ENCODE data around the gene DYNC1LI1. TPM values are rescaled to one million over a fixed set of nuclear protein-coding genes. Genes with fewer than 3 reads are reported as not detected.

The DYNC1LI1 gene
- total RNA-seq = 46.7 and 53.7 TPM in 2 replicates

DNA sequence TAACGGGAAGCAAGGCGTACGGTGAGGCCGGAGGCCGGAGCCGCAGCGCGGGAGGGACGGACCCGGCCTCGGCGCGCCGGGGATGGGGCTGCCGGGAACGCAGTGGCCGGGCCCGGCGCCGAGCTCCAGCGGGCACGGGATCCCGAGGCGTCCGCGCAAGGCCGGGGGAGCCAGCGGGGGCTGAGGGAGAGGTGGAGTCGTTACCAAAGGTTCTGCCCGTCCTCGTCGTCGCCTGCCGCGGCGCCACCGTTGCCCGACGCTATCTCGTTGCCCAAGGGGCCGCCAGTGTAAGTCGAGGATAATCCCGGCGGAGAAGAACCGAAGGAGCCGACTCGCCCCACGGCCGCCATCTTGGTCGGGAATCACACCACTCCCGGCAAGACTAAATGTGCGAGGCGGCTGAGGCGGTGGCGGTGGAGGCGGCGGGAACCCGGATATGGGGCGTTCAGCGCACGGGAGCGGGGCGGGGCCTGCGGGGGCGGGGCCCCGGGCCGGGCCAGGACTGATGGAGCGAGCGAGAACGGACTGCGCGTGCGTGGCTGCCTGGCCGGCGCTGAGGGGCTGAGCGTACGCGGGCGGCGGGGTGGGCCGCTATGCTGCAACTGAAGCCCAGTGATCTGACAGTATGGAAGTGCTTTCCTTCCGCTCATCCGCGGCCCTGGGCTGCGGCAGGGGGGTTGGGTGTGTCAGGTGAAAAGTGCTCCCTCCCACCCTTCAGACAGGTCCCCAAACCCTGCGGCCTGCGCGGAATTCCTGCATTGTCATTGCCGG, at the start of gene DYNC1LI1:
TSS of gene DYNC1LI1 (minus strand) at position 438 of the 771 bp plus-strand sequence. CDS start at position 350, 88 bp downstream.
- DNase-seq (ENCODE audit: low read depth) = peak; percentile 62

DNA sequence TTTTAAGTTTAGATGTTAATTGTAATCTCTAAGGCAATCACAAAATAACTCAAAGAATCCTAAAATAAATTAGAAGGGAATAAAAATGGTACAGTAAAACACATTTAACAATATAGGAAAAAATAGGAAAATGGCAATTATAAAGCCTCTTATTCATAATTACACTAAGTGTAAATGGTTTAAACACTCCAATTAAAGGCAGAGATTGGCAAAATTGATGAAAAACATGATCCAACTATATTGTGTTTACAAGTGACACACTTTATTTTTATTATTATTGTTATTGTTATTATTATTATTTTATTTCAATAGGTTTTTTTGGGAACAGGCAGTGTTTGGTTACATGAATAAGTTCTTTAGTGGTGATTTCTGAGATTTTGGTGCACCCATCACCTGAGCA, 48.7 kb upstream of the DYNC1LI1 start:
- no peak for DNase-seq (ENCODE audit: low read depth)

- DNase-seq (ENCODE audit: low read depth) = no peak
These were observed 45.8 kb upstream of the DYNC1LI1 start for GRCh38 chr3:32616267-32616962.

GRCh38 chr3:32614956-32615355, 44.3 kb upstream of the DYNC1LI1 start:
- DNase-seq (ENCODE audit: low read depth) = no peak

DNA sequence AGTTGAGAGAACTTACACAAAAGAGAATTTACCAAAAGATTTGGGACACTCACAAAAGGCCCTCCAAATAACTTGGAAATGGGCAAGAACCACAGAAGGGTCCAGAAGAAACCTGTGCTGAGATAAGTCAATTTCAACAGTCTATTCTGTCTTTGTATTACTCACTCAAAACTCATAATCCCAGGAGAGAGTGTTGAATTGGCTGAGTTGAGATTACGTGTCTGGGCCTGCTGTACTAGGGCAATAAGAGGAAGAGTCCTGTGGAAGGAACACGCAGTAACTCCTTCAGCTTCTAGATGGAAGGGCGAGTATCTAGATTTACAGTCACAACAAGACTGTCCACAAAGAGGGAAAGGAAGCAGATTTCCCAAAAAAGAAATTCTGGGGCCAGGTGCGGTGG, 42.5 kb upstream of the DYNC1LI1 start:
- no peak for DNase-seq (ENCODE audit: low read depth)

GRCh38 chr3:32612547-32612946, 41.9 kb upstream of the DYNC1LI1 start:
- no peak for DNase-seq (ENCODE audit: low read depth)

- DNase-seq (ENCODE audit: low read depth) = no peak
These were observed 36.9 kb upstream of the DYNC1LI1 start for GRCh38 chr3:32607522-32607921.

DNA sequence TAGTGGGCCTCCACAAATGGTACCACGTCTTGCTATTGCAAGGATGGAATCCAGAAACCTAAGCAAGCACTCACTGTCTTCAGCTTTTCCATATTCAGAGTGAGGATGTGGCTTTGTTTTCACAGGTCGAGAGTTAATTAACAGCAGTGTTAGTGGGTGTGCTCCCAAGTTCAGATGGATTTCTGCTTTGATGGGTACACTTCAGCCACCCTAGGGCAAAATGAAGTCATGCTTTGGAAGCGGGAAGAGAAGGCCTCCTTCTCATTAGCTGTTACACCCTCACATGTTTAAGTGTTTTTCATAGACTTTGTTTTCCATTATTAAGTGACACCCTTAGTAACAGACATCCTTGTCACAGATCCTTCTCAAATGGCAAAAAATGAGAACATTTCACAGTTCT, 36.3 kb upstream of the DYNC1LI1 start:
- DNase-seq (ENCODE audit: low read depth) = peak; percentile 30

- DNase-seq (ENCODE audit: low read depth) = no peak
These were observed 35.6 kb upstream of the DYNC1LI1 start for GRCh38 chr3:32606277-32606676.

- DNase-seq (ENCODE audit: low read depth) = no peak
These were observed 32.4 kb upstream of the DYNC1LI1 start for GRCh38 chr3:32603064-32603463.

DNA sequence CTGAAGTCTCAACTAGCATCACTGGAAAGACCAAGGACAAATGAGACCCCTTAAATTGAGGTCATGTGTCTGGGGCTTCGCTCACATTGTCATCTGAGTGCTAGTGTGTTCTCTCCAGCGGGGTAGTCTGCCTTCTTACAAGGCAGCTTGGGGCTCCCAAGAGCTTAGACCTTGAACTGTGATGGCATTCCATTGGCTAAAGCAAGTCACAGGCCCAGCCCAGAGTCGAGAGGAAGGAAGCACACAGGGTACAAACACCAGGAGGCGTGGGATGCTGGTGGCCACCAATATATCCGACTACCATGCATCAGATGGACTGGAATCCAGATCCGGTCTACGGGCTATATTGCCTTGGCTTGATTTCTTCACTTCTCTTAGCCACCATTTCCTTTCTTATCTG, 31.5 kb upstream of the DYNC1LI1 start:
- no peak for DNase-seq (ENCODE audit: low read depth)

DNA sequence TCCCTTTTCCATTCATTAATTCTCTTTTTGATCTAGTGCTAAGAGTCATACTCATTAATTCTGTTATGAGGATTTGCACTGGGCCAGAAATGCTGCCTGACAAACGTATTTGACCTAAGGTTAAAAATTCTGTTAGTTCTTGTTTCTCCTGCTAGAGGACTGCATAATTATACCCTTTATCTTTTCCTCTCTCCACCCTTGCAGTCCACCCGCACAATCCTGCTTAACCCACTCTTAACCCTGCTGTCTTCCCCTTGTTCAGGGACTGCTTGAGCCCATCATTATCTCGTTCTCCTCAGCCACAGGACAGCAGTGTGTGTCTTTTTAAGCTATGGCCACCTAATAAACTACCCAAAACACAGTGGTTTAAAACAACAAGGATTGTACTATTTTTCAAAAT, 31.1 kb upstream of the DYNC1LI1 start:
- DNase-seq (ENCODE audit: low read depth) = no peak

GRCh38 chr3:32597656-32598055, 27.0 kb upstream of the DYNC1LI1 start:
- no peak for DNase-seq (ENCODE audit: low read depth)

GRCh38 chr3:32596909-32597369, 26.3 kb upstream of the DYNC1LI1 start:
- peak; percentile 32 for DNase-seq (ENCODE audit: low read depth)

GRCh38 chr3:32596282-32596908, 25.7 kb upstream of the DYNC1LI1 start:
- no peak for DNase-seq (ENCODE audit: low read depth)

- no peak for DNase-seq (ENCODE audit: low read depth)
These were observed 24.7 kb upstream of the DYNC1LI1 start for GRCh38 chr3:32595323-32595722.

DNA sequence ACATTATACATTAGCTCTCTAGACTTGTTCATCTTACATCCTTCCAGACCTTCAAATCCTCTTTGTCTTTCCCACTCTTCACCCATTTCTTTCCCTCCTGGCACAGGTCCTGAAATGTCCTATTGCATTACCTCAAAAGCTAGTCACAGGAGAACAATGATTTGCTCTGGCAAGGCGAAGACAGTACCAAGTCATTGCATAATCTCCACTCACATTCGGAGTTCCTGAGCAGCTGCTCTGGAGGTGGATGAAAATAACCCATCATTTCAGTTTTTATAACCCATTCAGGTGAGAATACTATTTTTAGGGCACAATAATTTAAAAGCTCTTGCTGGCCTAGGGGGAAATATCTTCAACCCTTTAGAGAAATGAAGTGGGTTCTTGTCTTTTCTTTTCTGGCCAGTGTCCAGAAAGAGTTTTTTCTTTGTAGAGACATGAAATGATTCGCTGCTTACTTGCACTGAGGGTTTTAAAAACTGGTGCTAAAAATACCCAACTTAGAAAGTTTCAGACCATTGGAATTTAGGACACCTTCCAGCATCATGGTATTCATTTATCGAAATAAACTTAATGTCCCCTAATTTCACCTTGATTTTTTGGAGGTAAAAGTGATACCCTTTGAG, 23.4 kb upstream of the DYNC1LI1 start:
- peak; percentile 65 for DNase-seq (ENCODE audit: low read depth)

GRCh38 chr3:32592696-32593353, 22.2 kb upstream of the DYNC1LI1 start:
- no peak for DNase-seq (ENCODE audit: low read depth)

DNA sequence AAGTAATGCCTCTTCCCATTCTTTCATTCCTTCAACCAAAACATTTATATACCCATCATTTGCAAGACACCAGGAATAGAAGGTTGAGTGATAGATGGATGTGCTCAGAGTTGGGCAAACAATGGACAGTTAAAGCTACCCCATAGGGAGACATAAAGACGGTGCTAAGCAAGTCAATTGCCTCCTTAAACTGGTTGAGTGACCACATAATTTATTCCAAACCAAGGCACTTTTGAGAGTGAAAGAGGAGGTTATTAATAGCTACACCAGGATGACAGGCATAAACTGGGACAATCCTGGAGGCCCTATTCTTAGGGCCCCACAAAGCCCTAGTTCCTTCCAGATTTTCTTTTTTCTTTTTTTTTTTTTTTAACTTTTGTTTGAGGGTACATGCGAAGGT, 21.4 kb upstream of the DYNC1LI1 start:
- DNase-seq (ENCODE audit: low read depth) = no peak

DNA sequence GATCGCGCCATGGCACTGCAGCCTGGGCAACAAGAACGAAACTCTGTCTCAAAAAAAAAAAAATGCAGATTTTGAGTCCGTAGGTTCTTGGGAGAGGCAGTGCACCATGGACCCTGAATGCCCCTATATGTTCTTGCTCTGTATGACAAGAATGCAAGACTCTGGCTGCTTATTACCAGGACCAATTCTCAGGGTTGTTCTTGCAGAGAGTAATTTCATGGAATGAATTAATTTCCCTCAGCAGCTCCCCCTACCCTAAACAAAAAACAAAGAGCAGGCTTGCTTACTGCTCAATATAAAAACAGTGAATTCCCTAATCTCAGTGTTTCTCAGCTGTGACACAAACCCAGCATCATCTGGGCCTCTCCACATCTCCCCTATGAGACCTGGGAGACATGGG, 20.5 kb upstream of the DYNC1LI1 start:
- no peak for DNase-seq (ENCODE audit: low read depth)

DNA sequence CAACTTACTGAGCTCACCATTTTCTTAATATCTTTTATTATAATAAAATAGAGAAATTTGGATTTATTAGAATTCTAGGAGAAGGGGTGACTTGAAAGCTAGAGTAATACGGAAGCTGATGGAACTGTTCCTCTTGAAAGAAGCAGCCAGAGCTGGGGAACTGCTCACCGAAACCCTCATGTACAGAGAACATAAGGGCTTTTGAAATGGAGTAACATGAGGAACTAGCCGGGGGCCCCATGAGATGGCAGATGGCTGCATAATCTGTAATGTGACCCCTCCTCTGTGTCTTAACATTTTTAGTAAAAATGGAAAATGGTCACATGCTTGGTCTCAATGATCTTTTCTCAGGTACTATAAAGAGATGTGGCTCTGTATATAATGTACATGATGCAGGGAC, 15.7 kb upstream of the DYNC1LI1 start:
- no peak for DNase-seq (ENCODE audit: low read depth)

DNA sequence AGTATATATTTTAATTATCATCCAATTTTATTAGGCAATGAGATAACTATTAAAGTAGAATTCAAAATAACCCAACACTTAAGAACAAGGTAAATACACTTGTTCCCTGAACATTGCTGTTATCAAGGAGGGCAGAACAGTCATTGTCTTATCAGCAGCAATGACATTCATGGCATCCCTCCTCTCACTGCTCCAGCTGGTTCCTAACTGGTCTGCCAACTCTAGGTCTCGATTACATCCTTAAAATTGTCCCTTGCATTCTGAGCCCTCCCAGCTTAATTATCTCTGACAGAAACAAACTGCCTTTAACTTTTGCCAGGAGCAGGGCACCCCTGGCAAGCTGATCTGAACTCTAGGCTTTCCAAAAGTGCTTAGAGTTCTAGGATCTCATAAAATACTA, 14.0 kb upstream of the DYNC1LI1 start:
- no peak for DNase-seq (ENCODE audit: low read depth)

Measured in renal cortical epithelial cell (primary cell).